Sigmoid colon (tissue), 4 donors: ENCODE results near the gene NMNAT3.

Experiments
- POLR2AphosphoS5 ChIP-seq, 4 donors: sonication (generic); formaldehyde crosslinking; IDR thresholded peaks; one replicate each; pipeline ENCODE4 v1.6.1; 2017; ENCODE audit warnings: antibody characterized with exemption in 4 of 4
- TF ChIP-seq, protein P1 (sequence below), 4 experiments: fragments of 450-650 bp in 3 of 4; fragments of 200-600 bp in 1 of 4; IDR thresholded peaks; one replicate each; pipeline ENCODE4 v1.5.1; 2016 to 2019; ENCODE audit warnings: antibody characterized with exemption in 4 of 4, mild to moderate bottlenecking in 3 of 4, moderate library complexity in 2 of 4

DNA sequence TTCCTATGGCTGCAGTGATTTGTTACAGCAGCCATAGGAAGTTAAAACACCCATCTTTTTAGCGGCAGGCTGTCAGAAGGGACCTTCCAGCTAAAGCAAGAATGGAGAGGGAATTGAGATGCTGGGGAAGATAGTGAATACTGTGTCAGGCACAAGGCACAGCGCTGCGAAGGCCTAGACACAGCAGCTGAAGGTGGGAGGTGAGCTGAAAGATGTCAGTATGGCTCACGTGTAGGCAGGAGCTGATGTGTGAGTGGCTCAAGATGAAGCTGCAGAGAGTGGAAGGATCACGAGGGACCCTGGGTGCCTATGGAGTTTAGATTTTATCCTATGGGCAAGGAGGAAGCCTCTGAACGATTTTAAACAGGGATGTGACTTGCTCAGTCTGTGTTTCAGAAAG, 44.3 kb downstream of the NMNAT3 start:
- TF ChIP-seq, protein P1, sequence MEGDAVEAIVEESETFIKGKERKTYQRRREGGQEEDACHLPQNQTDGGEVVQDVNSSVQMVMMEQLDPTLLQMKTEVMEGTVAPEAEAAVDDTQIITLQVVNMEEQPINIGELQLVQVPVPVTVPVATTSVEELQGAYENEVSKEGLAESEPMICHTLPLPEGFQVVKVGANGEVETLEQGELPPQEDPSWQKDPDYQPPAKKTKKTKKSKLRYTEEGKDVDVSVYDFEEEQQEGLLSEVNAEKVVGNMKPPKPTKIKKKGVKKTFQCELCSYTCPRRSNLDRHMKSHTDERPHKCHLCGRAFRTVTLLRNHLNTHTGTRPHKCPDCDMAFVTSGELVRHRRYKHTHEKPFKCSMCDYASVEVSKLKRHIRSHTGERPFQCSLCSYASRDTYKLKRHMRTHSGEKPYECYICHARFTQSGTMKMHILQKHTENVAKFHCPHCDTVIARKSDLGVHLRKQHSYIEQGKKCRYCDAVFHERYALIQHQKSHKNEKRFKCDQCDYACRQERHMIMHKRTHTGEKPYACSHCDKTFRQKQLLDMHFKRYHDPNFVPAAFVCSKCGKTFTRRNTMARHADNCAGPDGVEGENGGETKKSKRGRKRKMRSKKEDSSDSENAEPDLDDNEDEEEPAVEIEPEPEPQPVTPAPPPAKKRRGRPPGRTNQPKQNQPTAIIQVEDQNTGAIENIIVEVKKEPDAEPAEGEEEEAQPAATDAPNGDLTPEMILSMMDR (IDR thresholded peaks at IDR 0.05), result no peak
- no peak for TF ChIP-seq POLR2AphosphoS5 (IDR thresholded peaks at IDR 0.05)
